ENCODE results near the gene HORMAD1. TPM values are rescaled to one million over a fixed set of nuclear protein-coding genes. Genes with fewer than 3 reads are reported as not detected.
"Not testable (repeated sequence)": the region's sequence is repeated elsewhere in the genome, so short reads cannot be mapped to it uniquely, and the experiment has no call there.

The HORMAD1 gene
- total RNA-seq, 2 experiments from 2014 or later = 0.26 TPM; not detected in 1

- Mint-ChIP-seq H3K4me3 (no peak overlapping the region), H3K27me3 (no peaks in the 10 kb centered on the region), H3K27ac (no peak overlapping the region), H3K9me3 (ENCODE audit: low read depth) (no peaks in the 10 kb centered on the region), H3K36me3 (peaks cover 35% of the 10 kb centered on the region), H3K4me1 (peaks cover 9% of the 10 kb centered on the region)
- no peak for DNase-seq
- CTCF ChIA-PET = interaction anchor here (1.4 kb wide), 1 partner anchor 172 kb away, joined by 3 read pairs; no protein-coding TSS in a partner anchor
- ATAC-seq = no peak
These were observed 28.4 kb upstream of the HORMAD1 start for GRCh38 chr1:150748878-150749719.

- ATAC-seq (no peak), DNase-seq (no peak)
- H3K9me3 Mint-ChIP-seq (ENCODE audit: low read depth) = no peaks in the 10 kb centered on the region
- no peak overlapping the region for H3K4me3 Mint-ChIP-seq
- no peaks in the 10 kb centered on the region for H3K4me1 Mint-ChIP-seq
- H3K27me3 Mint-ChIP-seq = no peaks in the 10 kb centered on the region
- H3K27ac Mint-ChIP-seq = no peak overlapping the region
- CTCF ChIA-PET = no interaction called here
- peaks cover 15% of the 10 kb centered on the region for H3K36me3 Mint-ChIP-seq
These were observed 9.5 kb upstream of the HORMAD1 start for GRCh38 chr1:150730130-150730721.

DNA sequence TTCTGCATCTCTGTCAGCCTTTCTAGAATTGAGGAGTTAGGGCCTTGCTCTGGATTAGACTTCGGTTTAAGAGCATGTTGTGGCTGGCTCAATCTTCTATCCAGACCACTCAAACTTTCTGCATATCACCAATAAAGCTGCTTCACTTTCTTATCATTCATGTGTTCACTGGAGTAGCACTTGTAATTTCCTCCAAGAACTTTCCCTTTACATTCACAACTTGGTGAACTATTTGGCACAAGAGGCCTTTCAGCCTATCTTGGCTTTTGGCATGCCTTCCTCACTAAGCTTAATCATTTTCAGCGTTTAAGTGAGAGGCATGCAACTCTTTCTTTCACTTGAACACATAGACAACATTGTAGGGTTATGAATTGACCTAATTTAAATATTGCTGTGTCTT lies 3.6 kb upstream of the HORMAD1 start:
- Mint-ChIP-seq H3K27me3 (no peaks in the 10 kb centered on the region), H3K27ac (no peak overlapping the region)

DNA sequence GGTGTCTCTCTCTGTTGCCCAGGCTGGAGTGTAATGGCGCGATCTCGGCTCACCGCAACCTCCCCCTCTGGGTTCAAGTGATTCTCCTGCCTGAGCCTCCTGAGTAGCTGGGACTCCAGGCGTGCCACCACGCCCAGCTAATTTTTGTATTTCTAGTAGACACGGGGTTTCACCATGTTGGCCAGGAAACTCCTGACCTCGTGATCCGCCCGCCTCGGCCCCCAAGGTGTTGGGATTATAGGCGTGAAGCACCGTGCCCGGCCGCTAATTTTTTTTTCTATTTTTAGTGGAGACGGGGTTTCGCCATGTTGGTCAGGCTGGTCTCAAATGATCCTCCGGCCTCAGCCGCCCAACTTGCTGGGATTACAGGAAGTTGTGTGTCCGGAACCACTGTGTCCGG lies 597 bp downstream of the HORMAD1 start:
- peaks cover 2% of the 10 kb centered on the region for H3K4me1 Mint-ChIP-seq
- no peaks in the 10 kb centered on the region for H3K27me3 Mint-ChIP-seq
- peaks cover 2% of the 10 kb centered on the region for H3K36me3 Mint-ChIP-seq
- CTCF ChIA-PET = interaction anchor here (1.3 to 1.6 kb wide), 2 partner anchors 23 to 71 kb away, joined by 3 read pairs; partner anchors contain the start of gene GOLPH3L
- DNase-seq = no peak
- ATAC-seq = no peak
- H3K27ac Mint-ChIP-seq = no peak overlapping the region
- H3K4me3 Mint-ChIP-seq = no peak overlapping the region
- no peaks in the 10 kb centered on the region for H3K9me3 Mint-ChIP-seq (ENCODE audit: low read depth)

More for the DNA sequence above, 3.6 kb upstream of the HORMAD1 start:
- DNase-seq = no peak
- Mint-ChIP-seq H3K9me3 (ENCODE audit: low read depth) (no peaks in the 10 kb centered on the region), H3K4me1 (no peaks in the 10 kb centered on the region), H3K36me3 (peaks cover 2% of the 10 kb centered on the region), H3K4me3 (no peak overlapping the region)
- CTCF ChIA-PET = interaction anchor here (1.0 kb wide), 1 partner anchor 35 kb away, joined by 4 read pairs; no protein-coding TSS in a partner anchor
- ATAC-seq = no peak

GRCh38 chr1:150718225-150718891 lies 2.3 kb downstream of the HORMAD1 start:
- CTCF ChIA-PET = interaction anchor here (0.6 to 1.6 kb wide), 3 partner anchors 21 to 186 kb away, joined by 3 read pairs; partner anchors contain the start of gene GOLPH3L
- H3K9me3 Mint-ChIP-seq (ENCODE audit: low read depth) = no peaks in the 10 kb centered on the region
- no peak overlapping the region for H3K4me3 Mint-ChIP-seq
- H3K36me3 Mint-ChIP-seq = peaks cover 2% of the 10 kb centered on the region
- no peaks in the 10 kb centered on the region for H3K27me3 Mint-ChIP-seq
- DNase-seq (no peak), ATAC-seq (no peak)
- H3K4me1 Mint-ChIP-seq = peaks cover 2% of the 10 kb centered on the region
- no peak overlapping the region for H3K27ac Mint-ChIP-seq

GRCh38 chr1:150709031-150709430 lies 11.7 kb downstream of the HORMAD1 start:
- H3K27ac Mint-ChIP-seq, ATAC-seq: not testable (repeated sequence)

GRCh38 chr1:150708595-150708994 lies 12.1 kb downstream of the HORMAD1 start:
- H3K27ac Mint-ChIP-seq = no peak overlapping the region
- no peaks in the 10 kb centered on the region for H3K36me3 Mint-ChIP-seq
- peaks cover 7% of the 10 kb centered on the region for H3K27me3 Mint-ChIP-seq
- DNase-seq (peak; percentile 54), ATAC-seq (peak; percentile 58)
- H3K4me3 Mint-ChIP-seq = no peak overlapping the region
- peaks cover 6% of the 10 kb centered on the region for H3K4me1 Mint-ChIP-seq
- CTCF ChIA-PET = interaction anchor here (1.4 kb wide), 2 partner anchors 28 to 148 kb away, joined by 3 to 5 read pairs; no protein-coding TSS in a partner anchor
- no peaks in the 10 kb centered on the region for H3K9me3 Mint-ChIP-seq (ENCODE audit: low read depth)

More at GRCh38 chr1:150709031-150709430, 11.7 kb downstream of the HORMAD1 start:
- CTCF ChIA-PET = interaction anchor here (1.4 kb wide), 1 partner anchor 148 kb away, joined by 5 read pairs; no protein-coding TSS in a partner anchor
- not testable (repeated sequence) for DNase-seq; H3K27me3 Mint-ChIP-seq; H3K4me3 Mint-ChIP-seq; H3K9me3 Mint-ChIP-seq (ENCODE audit: low read depth); H3K4me1 Mint-ChIP-seq; H3K36me3 Mint-ChIP-seq

GRCh38 chr1:150706091-150706490 lies 14.6 kb downstream of the HORMAD1 start:
- Mint-ChIP-seq H3K4me1 (peaks cover 6% of the 10 kb centered on the region), H3K4me3 (no peak overlapping the region), H3K36me3 (no peaks in the 10 kb centered on the region), H3K27me3 (peaks cover 10% of the 10 kb centered on the region), H3K27ac (no peak overlapping the region), H3K9me3 (ENCODE audit: low read depth) (no peaks in the 10 kb centered on the region)
- ATAC-seq = no peak
- no peak for DNase-seq
- CTCF ChIA-PET = no interaction called here

- no peak overlapping the region for H3K27ac Mint-ChIP-seq
These were observed 17.3 kb downstream of the HORMAD1 start for GRCh38 chr1:150703427-150703826.

GRCh38 chr1:150696995-150697927 lies 23.4 kb downstream of the HORMAD1 start, which contains the start of gene GOLPH3L:
Gene GOLPH3L (minus strand): TSS chr1:150697154. CDS start chr1:150694838, 2,316 bp downstream.
- Mint-ChIP-seq H3K27ac (peak within 1 kb of the TSS; percentile 85), H3K36me3 (peaks cover 12% of the 10 kb centered on the region), H3K4me1 (peaks cover 23% of the 10 kb centered on the region), H3K27me3 (peaks cover 5% of the 10 kb centered on the region), H3K9me3 (ENCODE audit: low read depth) (no peaks in the 10 kb centered on the region), H3K4me3 (peak within 1 kb of the TSS; percentile 97)
- peak; percentile 97 for DNase-seq
- CTCF ChIA-PET = interaction anchor here (0.8 to 1.5 kb wide), 9 partner anchors 13 to 374 kb away, joined by 3 to 7 read pairs (median 3); partner anchors contain the start of genes ENSA and MINDY1
- ATAC-seq = peak; percentile 100

More at GRCh38 chr1:150703427-150703826, 17.3 kb downstream of the HORMAD1 start:
- H3K36me3 Mint-ChIP-seq = no peaks in the 10 kb centered on the region
- ATAC-seq (no peak), DNase-seq (no peak)
- H3K4me1 Mint-ChIP-seq = peaks cover 4% of the 10 kb centered on the region
- CTCF ChIA-PET = no interaction called here
- no peak overlapping the region for H3K4me3 Mint-ChIP-seq
- no peaks in the 10 kb centered on the region for H3K9me3 Mint-ChIP-seq (ENCODE audit: low read depth)
- H3K27me3 Mint-ChIP-seq = peaks cover 8% of the 10 kb centered on the region

DNA sequence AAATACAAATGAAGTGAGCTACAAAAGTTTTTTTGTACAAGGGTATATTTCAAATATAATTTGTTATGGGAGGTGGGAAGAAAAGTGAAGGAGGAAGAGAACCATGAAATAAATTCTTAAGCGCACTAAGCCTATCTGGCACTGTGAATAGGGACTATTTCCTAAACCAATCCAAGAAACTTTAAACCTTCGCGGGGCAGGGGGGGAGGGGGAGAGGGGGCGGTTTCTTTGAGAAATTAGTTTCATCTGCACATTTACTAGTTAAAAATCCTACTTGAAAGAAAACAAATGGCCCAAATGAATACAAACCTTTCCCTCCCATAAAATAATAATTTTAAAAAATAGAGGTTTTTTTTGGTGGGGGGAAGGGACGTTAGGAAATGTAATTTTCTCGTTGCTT lies 24.1 kb downstream of the HORMAD1 start:
- CTCF ChIA-PET = interaction anchor here (0.8 to 1.5 kb wide), 8 partner anchors 13 to 375 kb away, joined by 3 to 7 read pairs (median 3); partner anchors contain the start of genes ENSA and MINDY1
- no peaks in the 10 kb centered on the region for H3K9me3 Mint-ChIP-seq (ENCODE audit: low read depth)
- H3K4me1 Mint-ChIP-seq = peaks cover 23% of the 10 kb centered on the region
- H3K4me3 Mint-ChIP-seq = peak overlapping the region; percentile 97
- H3K36me3 Mint-ChIP-seq = peaks cover 14% of the 10 kb centered on the region
- H3K27ac Mint-ChIP-seq = peak overlapping the region; percentile 85
- peaks cover 5% of the 10 kb centered on the region for H3K27me3 Mint-ChIP-seq
- no peak for DNase-seq
- ATAC-seq = no peak

GRCh38 chr1:150696162-150696561 lies 24.5 kb downstream of the HORMAD1 start:
- CTCF ChIA-PET = interaction anchor here (1.3 to 1.5 kb wide), 2 partner anchors 66 to 311 kb away, joined by 3 read pairs; partner anchors contain the start of genes ENSA and MINDY1
- no peak for ATAC-seq
- peak overlapping the region; percentile 97 for H3K4me3 Mint-ChIP-seq
- no peaks in the 10 kb centered on the region for H3K9me3 Mint-ChIP-seq (ENCODE audit: low read depth)
- H3K27me3 Mint-ChIP-seq = peaks cover 3% of the 10 kb centered on the region
- peaks cover 17% of the 10 kb centered on the region for H3K36me3 Mint-ChIP-seq
- H3K27ac Mint-ChIP-seq = peak overlapping the region; percentile 63
- peaks cover 23% of the 10 kb centered on the region for H3K4me1 Mint-ChIP-seq
- DNase-seq = no peak

All from activated CD8-positive, alpha-beta memory T cell treated with anti-CD3 and anti-CD28 coated beads, Interleukin-2, amount 10 ng/mL, durations not matched to agents 7 days and 5 days (primary cell).